HG03280 (cell line): ENCODE measurements around the gene SUPT3H.

Experiments
- ATAC-seq: cut with Tn5 transposase; IDR thresholded peaks from one replicate; pipeline ENCODE4 v1.9.1; 2021; ENCODE audit warnings: mild to moderate bottlenecking, moderate library complexity; ENCODE audit not compliant: unreplicated experiment

Gene SUPT3H

GRCh38 chr6:44966449-44967092, 411.2 kb downstream of the SUPT3H start:
- ATAC-seq, result no peak

- no peak for ATAC-seq
Observed at GRCh38 chr6:44965708-44966107, 412.0 kb downstream of the SUPT3H start.

GRCh38 chr6:44960898-44961297, 416.8 kb downstream of the SUPT3H start:
- ATAC-seq, result no peak

GRCh38 chr6:44959651-44960050, 418.1 kb downstream of the SUPT3H start:
- no peak for ATAC-seq

DNA sequence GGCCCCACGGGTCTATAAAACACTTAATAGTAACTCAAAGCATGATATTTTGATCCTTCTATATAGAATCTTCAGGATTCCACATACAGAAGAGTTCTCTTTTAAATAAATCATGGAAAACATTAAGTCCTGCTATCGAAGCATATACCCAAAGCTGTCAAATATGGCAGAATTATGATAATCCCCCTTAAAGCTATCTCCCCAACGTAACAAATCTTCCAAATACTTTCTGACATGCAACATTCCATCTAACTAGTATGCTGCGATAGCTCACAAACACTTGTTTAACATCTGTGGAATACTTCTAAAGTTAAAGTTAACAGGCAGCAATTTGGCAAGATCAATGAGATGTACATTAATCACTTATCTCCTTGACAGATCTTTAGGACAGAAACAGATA, 420.6 kb downstream of the SUPT3H start:
- ATAC-seq, result no peak

DNA sequence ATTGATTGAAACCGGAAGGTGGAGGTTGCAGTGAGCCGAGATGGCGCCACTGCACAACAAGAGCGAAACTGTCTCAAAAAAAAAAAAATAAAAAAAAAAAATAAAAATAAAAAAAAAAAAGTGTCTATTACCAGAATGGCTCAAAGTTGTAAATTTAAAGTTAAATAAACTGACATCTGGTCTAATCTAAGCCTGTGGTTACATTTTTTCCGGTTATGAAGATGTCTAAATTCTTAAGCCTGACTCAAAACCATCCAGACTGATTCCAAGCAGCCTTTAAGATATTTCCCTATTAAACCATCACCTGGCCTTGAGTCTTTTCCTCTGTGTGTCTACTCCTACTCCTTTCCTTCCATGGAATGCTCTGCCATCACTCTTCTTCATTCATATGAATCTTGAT, 421.3 kb downstream of the SUPT3H start:
- no peak for ATAC-seq

DNA sequence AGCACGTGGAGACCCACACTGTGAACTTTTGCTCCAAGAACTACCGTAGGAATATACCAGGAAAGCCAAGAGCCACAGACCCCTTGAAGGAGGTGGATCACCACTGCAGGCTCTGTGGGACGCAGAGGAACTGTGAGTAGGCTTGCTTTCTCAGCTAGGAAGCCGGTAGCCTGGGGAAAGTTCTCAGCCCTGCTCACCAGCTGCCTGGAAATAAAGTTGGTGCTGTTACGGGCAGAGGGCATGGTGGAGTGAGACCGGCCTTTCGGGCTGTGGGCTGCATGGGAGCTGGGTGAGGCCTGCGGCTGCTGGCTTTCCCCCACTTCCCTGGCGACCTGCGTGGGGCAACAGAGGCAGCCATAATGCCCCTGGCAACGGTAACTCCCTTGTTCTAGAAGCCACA, 422.6 kb downstream of the SUPT3H start:
- no peak for ATAC-seq

GRCh38 chr6:44954281-44954680, 423.5 kb downstream of the SUPT3H start:
- ATAC-seq, result no peak

GRCh38 chr6:44951253-44951747, 426.4 kb downstream of the SUPT3H start:
- no peak for ATAC-seq

DNA sequence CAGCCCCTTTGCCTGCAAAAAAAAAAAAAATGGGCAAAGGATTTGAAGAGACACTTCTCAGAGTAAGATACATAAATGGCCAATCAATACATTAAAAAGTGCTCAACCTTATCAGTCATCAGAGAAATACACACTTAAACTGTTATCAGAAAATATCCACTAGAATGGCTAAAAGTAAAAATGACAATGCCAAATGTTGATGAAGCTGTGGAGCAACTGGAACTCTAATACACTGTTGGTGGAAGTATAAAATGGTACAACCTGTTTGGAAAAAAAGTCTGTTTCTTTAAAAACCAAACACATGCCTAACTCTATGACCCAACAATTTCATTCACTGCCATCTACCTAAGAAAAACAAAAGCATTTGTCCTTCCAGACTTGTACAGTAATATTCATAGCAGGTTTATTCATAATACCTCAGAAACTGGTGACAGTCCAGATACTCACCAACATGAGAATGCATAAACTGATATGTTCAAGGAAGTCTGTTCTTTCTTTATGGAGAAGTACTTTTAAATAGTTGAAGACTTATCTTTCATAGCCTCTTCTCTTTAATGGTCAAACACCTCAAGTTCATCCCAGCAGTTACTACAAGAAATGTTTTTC, 428.0 kb downstream of the SUPT3H start:
- no peak for ATAC-seq

- ATAC-seq, result no peak
Observed at GRCh38 chr6:44943541-44943940, 434.2 kb downstream of the SUPT3H start.

- ATAC-seq, result no peak
Observed at GRCh38 chr6:44942798-44943197, 434.9 kb downstream of the SUPT3H start.

- no peak for ATAC-seq
Observed at GRCh38 chr6:44942201-44942600, 435.5 kb downstream of the SUPT3H start.

GRCh38 chr6:44940367-44940766, 437.4 kb downstream of the SUPT3H start:
- no peak for ATAC-seq

- ATAC-seq, result no peak
Observed at GRCh38 chr6:44935693-44936300, 441.9 kb downstream of the SUPT3H start.

DNA sequence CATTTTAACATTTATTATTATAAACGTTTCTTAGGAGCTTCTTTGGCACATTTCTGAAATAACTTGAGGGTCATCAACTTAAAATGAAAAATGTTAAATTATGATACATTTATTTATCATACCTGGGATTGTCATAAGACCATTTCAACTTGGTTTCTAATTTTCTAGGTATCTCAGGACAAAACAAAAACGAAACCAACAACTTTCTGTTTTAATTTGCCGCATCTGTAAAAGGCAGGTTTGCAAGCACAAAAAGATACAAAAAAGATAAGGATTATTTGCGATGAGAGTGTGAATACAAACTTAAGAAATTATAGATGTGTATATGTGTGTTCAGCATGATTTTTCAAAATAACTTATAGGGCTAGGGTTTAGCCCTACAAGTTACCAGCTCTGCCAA, 444.6 kb downstream of the SUPT3H start:
- no peak for ATAC-seq

DNA sequence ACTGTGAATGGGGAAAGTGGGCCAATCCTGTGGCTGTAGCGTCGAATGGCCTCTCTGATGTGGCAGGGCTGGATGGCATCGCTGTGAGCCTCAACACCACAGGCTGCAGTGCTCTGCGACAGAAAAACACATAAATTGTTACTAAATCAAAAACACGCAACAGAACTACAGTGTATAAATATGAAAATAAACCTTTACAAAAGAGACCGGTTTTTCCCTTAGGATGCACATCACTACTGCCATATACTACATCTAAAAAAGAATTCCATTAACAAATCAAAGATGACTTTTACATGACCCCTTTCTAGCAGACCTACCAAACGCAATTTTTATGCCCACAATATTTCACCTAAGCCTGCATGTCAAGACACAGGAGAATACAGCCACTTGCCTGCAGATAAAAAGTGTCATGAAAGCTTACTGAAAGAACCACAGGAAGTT, 445.1 kb downstream of the SUPT3H start:
- no peak for ATAC-seq

- no peak for ATAC-seq
Observed at GRCh38 chr6:44931385-44931784, 446.3 kb downstream of the SUPT3H start.

GRCh38 chr6:44926556-44926955, 451.2 kb downstream of the SUPT3H start:
- ATAC-seq, result no peak

DNA sequence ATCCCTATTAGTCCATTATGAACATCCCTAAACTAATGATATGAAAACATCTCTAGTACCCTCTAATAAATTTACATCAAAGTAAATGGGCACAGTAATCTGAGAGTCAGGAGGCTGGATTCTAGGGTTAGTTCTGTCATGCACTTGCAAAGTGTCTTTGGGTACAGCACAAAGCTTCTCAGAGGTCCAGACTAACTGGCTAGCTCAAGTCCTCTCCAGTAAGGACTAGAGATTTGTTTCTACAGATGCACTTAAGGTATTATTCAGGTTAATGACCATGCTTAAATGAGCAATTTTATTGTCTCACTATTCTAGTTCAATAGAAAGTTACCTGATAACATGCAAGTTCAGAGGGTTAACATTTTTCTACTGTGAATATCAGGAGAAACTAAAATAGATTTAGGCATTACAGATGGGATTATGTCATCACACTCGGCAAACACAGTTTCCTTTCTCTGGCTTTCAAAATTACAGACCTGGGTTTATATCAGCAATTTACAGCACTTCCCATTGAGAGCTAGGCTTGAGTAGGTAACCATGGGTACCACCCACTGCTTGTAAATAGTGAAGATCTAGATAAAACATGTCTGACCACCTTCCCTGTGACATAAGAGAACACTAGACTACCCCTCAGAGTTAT, 452.5 kb downstream of the SUPT3H start:
- ATAC-seq, result no peak

- ATAC-seq, result no peak
Observed at GRCh38 chr6:44923444-44923843, 454.3 kb downstream of the SUPT3H start.

- no peak for ATAC-seq
Observed at GRCh38 chr6:44921798-44922197, 455.9 kb downstream of the SUPT3H start.
